Measurements from ENCODE around the gene SCAPER.
"Not testable (repeated sequence)": the region's sequence is repeated elsewhere in the genome, so short reads cannot be mapped to it uniquely, and the experiment has no call there.

The SCAPER gene

DNA sequence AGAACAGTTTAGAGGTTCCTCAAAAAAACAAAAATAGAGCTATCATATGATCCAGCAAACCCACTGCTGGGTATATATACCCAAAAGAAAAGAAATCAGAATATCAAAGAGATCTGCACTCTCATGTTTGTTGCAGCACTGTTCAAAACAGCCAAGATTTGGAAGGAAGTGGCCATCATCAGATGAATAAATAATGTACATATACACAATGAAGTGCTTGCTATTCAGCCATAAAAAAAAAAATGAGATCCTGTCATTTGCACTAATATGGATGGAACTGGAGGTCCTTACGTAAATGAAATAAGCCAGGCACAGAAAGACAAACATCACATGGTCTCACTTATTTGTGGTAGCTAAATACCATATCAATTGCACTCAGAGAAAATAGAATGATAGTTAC lies 58.4 kb downstream of the SCAPER start:
- DNase-seq, result no peak

GRCh38 chr15:76844096-76844495 lies 61.0 kb downstream of the SCAPER start:
- no peak for DNase-seq

- DNase-seq, result no peak
These were observed 61.9 kb downstream of the SCAPER start for GRCh38 chr15:76843269-76843668.

- peak; percentile 13 for DNase-seq
These were observed 64.2 kb downstream of the SCAPER start for GRCh38 chr15:76840830-76841460.

GRCh38 chr15:76839173-76839572 lies 66.0 kb downstream of the SCAPER start:
- no peak for DNase-seq

GRCh38 chr15:76837474-76837873 lies 67.7 kb downstream of the SCAPER start:
- DNase-seq, result no peak

DNA sequence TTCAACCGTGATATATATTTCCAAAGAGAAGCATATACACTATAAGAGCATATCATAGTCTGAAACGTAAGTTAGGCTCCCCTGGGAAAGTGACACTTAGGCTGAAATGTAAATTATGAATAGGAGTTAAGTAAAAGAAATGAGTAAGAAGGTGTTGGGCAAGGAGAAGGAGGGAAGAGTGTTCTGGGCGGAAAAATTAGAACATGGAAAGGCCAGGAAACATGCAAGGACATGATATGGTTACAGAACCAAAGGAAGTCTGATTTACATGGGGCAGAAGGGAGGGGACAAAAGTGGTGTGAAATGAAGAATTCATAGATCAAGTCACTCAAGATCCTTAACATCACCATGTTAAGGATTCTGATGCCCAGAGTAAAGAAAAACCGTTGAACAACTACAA lies 75.2 kb downstream of the SCAPER start:
- DNase-seq, result no peak

- no peak for DNase-seq
These were observed 81.2 kb downstream of the SCAPER start for GRCh38 chr15:76823890-76824289.

DNA sequence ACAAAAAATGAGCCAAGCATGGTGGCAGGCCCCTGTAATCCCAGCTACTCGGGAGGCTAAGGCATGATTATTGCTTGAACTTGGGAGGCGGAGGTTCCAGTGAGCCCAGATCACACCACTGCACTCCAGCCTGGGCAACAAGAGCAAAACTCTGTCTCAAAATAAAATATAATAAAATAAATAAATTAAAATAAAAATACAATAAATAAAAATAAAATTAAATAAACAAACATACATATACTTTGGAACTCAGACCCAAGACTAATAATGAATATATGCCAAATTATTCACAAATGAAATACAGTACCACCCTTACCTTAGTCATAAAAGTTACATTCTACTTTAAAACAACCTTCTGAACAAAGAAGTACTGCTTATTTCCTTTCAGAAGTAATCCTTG lies 81.8 kb downstream of the SCAPER start:
- DNase-seq, result no peak

GRCh38 chr15:76818926-76819325 lies 86.2 kb downstream of the SCAPER start:
- not testable (repeated sequence) for DNase-seq

DNA sequence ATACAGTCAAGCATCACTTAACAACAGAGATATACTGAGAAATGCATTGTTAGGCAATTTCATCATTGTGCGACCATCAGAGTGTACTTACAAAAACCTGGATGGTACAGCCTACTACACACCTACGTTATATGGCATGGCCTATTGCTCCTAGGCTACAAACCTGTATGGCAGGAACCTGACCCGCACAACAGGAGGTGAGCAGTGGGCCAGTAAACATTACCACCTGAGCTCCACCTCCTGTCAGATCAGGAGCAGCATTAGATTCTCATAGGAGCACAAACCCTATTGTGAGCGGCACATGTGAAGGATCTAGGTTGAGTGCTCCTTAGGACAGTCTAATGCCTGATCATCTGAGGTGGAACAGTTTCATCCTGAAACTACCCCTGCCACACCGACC lies 89.7 kb downstream of the SCAPER start:
- DNase-seq, result no peak

DNA sequence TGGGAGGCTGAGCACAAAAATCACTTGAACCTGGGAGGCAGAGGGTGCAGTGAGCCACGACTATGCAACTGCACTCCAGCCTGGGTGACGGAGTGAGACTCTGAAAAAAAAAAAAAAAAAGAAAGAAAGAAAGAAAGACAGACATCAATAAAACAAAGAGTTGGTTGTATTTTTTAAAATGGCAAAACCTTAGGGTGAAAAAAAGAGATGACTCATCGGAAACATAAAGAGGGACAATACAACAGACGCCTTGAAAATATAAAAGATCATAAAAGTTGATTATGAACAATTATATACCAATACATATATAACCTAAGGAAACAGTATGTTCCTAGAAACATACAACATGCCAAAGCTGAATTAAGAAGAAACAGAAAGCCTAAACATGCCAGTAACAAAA lies 92.8 kb downstream of the SCAPER start:
- no peak for DNase-seq

DNA sequence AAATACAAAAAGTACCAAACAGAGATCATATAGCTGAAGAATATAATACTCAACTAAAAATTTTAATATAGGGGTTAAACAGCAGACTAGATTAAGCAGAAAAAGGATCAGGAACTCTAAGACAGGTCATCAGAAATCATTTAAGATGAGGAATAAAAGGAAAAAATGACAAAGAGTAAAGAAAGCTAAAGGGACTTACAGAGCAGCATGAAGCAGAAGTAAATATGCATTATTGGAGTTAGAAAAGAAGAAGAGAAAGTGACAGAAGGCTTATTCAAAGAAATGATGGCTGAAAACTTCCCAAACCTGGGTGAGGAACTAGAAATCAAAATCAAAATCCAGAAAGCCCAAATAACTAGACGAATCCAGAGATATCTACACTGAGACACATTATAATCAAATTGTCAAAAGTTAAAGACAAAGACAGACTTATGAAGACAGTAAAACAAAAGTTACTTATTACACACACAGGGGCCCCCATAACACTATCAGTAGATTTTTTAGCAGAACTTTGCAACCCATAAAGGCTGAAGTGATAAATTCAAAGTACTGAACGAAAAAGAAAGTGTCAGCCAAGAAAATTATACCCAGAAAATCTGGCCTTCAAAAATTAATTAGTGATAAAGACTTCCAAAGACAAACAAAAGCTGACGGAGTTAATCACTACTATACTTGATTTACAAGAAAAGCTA lies 95.6 kb downstream of the SCAPER start:
- no peak for DNase-seq

GRCh38 chr15:76803049-76803571 lies 102.0 kb downstream of the SCAPER start:
- no peak for DNase-seq

- DNase-seq, result no peak
These were observed 102.7 kb downstream of the SCAPER start for GRCh38 chr15:76802411-76802810.

- DNase-seq, result no peak
These were observed 105.4 kb downstream of the SCAPER start for GRCh38 chr15:76799760-76800159.

DNA sequence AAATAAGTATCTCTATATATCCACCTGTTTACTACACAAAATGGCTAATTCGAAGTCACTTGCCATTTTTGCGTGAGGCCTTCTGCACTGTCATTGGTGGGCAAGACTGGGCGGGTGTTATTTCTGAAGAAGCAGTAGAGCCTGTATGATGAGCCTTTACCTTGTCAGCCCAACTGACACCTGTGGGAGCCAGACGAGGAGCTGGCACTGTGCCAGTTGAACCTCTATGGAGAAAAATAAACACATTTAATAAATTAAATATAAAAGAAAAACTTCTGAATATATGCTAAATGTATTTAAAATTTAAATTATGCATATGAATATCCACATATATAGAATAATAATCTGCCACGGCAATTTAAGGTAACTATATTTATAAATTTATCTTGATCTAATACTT lies 109.9 kb downstream of the SCAPER start:
- no peak for DNase-seq

GRCh38 chr15:76793162-76793561 lies 112.0 kb downstream of the SCAPER start:
- DNase-seq, result no peak

DNA sequence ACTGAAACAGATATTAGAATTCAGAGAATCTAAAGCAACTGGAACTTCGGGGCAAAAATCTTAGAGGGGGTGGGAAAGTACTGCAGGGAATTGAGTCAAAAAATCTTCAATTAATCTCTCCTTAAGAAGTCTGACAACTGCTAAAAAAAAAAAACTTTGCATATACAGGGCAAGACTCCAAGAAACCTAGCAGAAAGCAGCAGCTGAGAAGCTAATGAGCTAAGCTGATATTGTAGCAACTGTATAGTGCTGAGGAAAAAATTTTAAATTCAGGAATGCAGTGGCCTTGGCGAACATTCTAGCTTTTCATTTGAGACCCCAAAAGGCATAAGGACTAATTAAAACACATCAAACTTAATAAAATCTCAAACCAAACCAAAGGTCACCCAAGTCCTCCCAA lies 113.6 kb downstream of the SCAPER start:
- no peak for DNase-seq

- DNase-seq, result no peak
These were observed 117.9 kb downstream of the SCAPER start for GRCh38 chr15:76787273-76787672.

- DNase-seq, result no peak
These were observed 128.2 kb downstream of the SCAPER start for GRCh38 chr15:76776969-76777368.

GRCh38 chr15:76776480-76776879 lies 128.7 kb downstream of the SCAPER start:
- DNase-seq, result no peak

- DNase-seq, result no peak
These were observed 131.9 kb downstream of the SCAPER start for GRCh38 chr15:76773234-76773633.

DNA sequence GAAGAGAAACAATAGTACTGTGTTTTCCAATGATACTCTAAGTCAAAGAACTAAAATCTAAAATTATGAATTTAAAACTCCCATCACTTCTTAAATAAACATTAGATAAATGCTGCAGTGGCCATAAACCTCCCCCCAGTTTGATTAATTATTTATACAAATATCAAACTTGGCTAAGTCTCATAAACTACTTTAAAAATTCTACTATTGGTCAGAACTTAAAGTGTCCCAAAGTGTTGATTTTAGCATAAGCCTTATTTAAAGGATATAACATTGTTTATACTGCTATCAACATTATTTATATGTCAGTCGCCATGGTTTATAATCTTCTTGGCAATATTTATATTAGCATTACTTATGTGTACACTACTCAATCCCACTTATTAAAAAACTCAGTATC lies 132.4 kb downstream of the SCAPER start:
- no peak for DNase-seq

DNA sequence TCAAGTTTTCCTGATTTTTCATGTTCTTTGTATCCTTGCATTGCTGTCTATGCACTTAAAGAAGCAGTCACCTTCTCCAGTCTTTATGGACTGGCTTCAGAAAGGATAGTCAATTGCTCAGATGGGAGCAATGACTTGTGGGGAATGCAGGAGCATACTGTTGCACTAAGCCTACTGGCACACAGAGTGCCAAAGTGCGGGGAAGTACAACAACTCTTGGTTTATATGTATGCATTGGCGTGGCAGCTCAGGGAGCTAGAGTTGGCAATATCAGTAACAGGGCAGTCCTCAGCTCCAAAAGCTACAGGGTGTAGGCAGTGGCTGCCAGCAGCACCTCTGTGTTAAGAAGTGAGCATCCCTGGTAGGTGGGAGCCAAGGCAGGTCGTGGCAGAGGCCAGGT lies 141.1 kb downstream of the SCAPER start:
- no peak for DNase-seq
